GM12892 (cell line): ENCODE results near the gene HTATSF1.

ENCODE experiments used
- DNase-seq: peaks from one replicate; pipeline ENCODE4 v3.0.0; 2011; ENCODE audit not compliant: insufficient read length
- FAIRE-seq: peaks from 2 replicates; lab custom pipeline; 2011; peaks lifted over from hg19 to GRCh38; lab: Jason Lieb, UNC
- POLR2A ChIP-seq: IDR thresholded peaks from 2 replicates; pipeline ENCODE4 v1.6.1; 2011; ENCODE audit warnings: low read depth, low read length, control low read depth
- POLR2AphosphoS5 ChIP-seq: IDR thresholded peaks from 2 replicates; pipeline ENCODE4 v1.6.1; 2011; ENCODE audit warnings: low read depth, low read length, control low read depth
- TAF1 ChIP-seq: IDR thresholded peaks from 2 replicates; pipeline ENCODE4 v1.6.1; 2011; ENCODE audit warnings: low read depth, mild to moderate bottlenecking, control low read depth, low read length, borderline replicate concordance

Gene HTATSF1

GRCh38 chrX:136475236-136475635, 22.2 kb upstream of the HTATSF1 start:
- TF ChIP-seq POLR2A (no peak), TAF1 (no peak), POLR2AphosphoS5 (no peak)
- DNase-seq = no peak
- FAIRE-seq = no peak

GRCh38 chrX:136476501-136476900, 20.9 kb upstream of the HTATSF1 start:
- FAIRE-seq = no peak
- DNase-seq = no peak
- TF ChIP-seq TAF1 = no peak
- no peak for TF ChIP-seq POLR2A
- TF ChIP-seq POLR2AphosphoS5 = no peak

GRCh38 chrX:136477026-136477425, 20.4 kb upstream of the HTATSF1 start:
- no peak for DNase-seq
- FAIRE-seq = no peak
- TF ChIP-seq POLR2AphosphoS5 (no peak), POLR2A (no peak), TAF1 (no peak)

- no peak for DNase-seq
- FAIRE-seq = no peak
These were observed 17.0 kb upstream of the HTATSF1 start for GRCh38 chrX:136480383-136480782.

GRCh38 chrX:136487647-136488046, 9.7 kb upstream of the HTATSF1 start, which contains the start of gene BRS3:
Gene BRS3 (plus strand): TSS chrX:136487947. CDS start chrX:136488115, 168 bp downstream.
- no peak for FAIRE-seq
- DNase-seq = no peak

More at GRCh38 chrX:136480383-136480782, 17.0 kb upstream of the HTATSF1 start:
- TF ChIP-seq POLR2AphosphoS5 = no peak
- no peak for TF ChIP-seq TAF1
- TF ChIP-seq POLR2A = no peak

GRCh38 chrX:136488706-136489105, 8.7 kb upstream of the HTATSF1 start:
- no peak for TF ChIP-seq POLR2AphosphoS5
- no peak for TF ChIP-seq POLR2A
- TF ChIP-seq TAF1 = no peak
- no peak for DNase-seq
- FAIRE-seq = no peak

More at GRCh38 chrX:136487647-136488046, 9.7 kb upstream of the HTATSF1 start, which contains the start of gene BRS3:
- TF ChIP-seq POLR2A (no peak), POLR2AphosphoS5 (no peak), TAF1 (no peak)

GRCh38 chrX:136491832-136492231, 5.6 kb upstream of the HTATSF1 start:
- TF ChIP-seq POLR2A (no peak), TAF1 (no peak), POLR2AphosphoS5 (no peak)
- FAIRE-seq (no peak), DNase-seq (no peak)

- FAIRE-seq = no peak
- no peak for DNase-seq
- TF ChIP-seq POLR2AphosphoS5 (no peak), TAF1 (no peak), POLR2A (no peak)
These were observed 4.4 kb upstream of the HTATSF1 start for GRCh38 chrX:136493011-136493410.

- TF ChIP-seq POLR2A = no peak
- no peak for TF ChIP-seq TAF1
- no peak for TF ChIP-seq POLR2AphosphoS5
- DNase-seq (no peak), FAIRE-seq (no peak)
These were observed 2.3 kb upstream of the HTATSF1 start for GRCh38 chrX:136495043-136495442.

GRCh38 chrX:136496186-136496763, 1.1 kb upstream of the HTATSF1 start:
- DNase-seq = no peak
- TF ChIP-seq POLR2AphosphoS5 (no peak), POLR2A (no peak), TAF1 (no peak)
- FAIRE-seq = no peak

- FAIRE-seq = peak; percentile 81
- TF ChIP-seq POLR2A (peak; percentile 61; the same call in 1 of the 2 replicates), TAF1 (0 out of 2 replicates have a peak, but pooled peaks have one; percentile 43), POLR2AphosphoS5 (peak; percentile 62; the same call in 1 of the 2 replicates)
- peak; percentile 41 for DNase-seq
These were observed 432 bp upstream of the HTATSF1 start for GRCh38 chrX:136496764-136497555.
